Measurements from ENCODE around the gene PRCP.
"Not testable (repeated sequence)": the region's sequence is repeated elsewhere in the genome, so short reads cannot be mapped to it uniquely, and the experiment has no call there.

Gene PRCP

GRCh38 chr11:82900277-82901164, at the start of gene PRCP:
TSS of gene PRCP (minus strand) at chr11:82900430. CDS start at chr11:82900402, 28 bp downstream.
- peak; percentile 94 for DNase-seq

- DNase-seq = no peak
These were observed 49.1 kb upstream of the PRCP start for GRCh38 chr11:82949352-82949751.

- no peak for DNase-seq
These were observed 45.5 kb upstream of the PRCP start for GRCh38 chr11:82945682-82946081.

GRCh38 chr11:82945041-82945440, 44.8 kb upstream of the PRCP start:
- DNase-seq = not testable (repeated sequence)

- DNase-seq = no peak
These were observed 44.0 kb upstream of the PRCP start for GRCh38 chr11:82944198-82944597.

- not testable (repeated sequence) for DNase-seq
These were observed 43.2 kb upstream of the PRCP start for GRCh38 chr11:82943430-82943829.

DNA sequence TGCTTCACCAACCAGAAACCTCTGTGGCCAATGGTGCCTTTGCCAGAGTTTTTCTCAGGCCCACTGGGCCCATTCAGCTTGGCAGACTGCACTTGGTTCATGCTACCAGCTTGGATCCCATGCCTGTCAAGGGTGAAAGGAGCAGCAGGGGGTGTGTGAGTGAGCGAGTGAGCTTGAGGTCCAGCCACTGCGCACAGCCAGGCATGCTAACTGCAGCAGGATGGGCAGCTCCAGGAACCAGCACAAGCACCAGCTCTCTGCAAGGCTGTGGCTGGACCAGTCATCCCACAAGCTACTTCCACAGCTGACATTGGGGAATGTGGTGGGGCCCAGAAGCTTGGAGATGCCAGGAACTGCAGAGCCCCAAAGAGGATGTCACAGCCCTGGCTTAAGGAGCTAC, 42.1 kb upstream of the PRCP start:
- no peak for DNase-seq

DNA sequence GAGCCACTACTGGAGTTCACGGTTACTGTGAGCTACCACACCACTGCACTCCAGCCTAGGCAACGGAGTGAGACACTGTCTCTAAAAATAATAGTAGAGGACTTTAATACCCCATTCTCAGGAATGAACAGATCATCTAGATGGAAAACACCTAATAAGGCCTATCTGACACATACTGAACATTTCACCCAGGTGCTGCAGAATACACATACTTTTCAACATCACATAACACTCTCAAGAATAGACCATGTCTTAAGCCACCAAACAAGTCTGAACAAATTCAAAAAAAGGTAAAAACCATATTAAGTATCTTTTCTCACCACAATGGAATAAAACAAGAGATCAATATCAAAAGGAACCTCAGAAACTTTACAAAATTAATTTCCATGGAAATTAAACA, 39.2 kb upstream of the PRCP start:
- DNase-seq = no peak

- no peak for DNase-seq
These were observed 37.3 kb upstream of the PRCP start for GRCh38 chr11:82937554-82937953.

DNA sequence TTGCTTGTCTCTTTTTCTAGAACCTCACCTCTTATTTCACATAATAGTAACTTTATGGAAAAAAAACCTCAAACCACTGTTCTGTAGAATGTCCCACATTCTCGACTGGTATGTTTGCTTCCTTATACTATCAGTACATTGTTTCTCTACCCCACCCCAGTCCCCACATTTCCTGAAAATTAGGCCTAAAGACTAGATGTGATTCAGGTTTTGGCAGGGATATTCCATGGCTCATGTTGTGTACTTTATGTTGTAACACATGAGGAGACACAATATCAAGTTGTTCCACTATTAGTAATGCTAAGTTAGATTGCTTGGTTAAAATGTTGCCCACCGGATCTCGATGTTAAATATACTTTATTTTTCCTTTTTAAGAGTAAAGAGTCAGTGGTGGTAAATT, 36.0 kb upstream of the PRCP start:
- no peak for DNase-seq

DNA sequence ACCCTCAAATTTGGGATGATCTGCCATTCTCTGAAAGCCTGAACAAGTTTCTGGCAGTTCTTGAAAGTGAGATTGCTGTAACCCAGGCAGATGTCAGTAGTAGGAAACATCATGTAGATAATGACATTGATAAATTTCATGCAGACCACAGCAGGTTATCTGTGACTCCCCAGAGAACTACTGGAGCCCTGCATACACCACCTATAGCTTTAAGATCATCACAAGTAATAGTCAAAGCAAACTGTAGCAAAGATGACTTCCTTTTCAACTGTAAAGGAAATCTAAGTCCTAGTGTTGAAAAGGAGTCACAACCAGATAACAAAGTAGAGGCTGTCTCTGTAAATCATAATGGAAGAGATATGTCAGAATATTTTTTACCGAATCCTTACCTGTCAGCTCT, 32.3 kb upstream of the PRCP start:
- no peak for DNase-seq

- DNase-seq = no peak
These were observed 30.5 kb upstream of the PRCP start for GRCh38 chr11:82930734-82931133.

DNA sequence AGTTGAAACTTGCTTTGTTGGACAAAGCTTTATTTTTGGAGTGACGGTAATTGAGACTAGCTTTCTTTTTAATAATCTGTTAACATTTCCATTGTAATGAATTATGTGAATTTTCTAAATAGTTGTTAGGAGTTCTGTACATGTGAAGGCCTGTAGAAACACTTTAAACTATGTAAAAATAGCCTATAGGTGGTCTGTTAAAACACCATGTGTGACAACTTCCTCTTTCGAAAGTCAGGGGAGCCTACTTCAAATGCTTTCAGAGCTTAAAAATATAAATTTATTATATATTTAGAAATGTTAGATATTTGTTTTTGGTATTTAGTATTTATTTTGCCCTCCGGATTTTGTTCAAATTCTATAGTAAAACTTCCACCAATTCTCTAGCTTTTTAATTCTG, 30.0 kb upstream of the PRCP start:
- DNase-seq = no peak

DNA sequence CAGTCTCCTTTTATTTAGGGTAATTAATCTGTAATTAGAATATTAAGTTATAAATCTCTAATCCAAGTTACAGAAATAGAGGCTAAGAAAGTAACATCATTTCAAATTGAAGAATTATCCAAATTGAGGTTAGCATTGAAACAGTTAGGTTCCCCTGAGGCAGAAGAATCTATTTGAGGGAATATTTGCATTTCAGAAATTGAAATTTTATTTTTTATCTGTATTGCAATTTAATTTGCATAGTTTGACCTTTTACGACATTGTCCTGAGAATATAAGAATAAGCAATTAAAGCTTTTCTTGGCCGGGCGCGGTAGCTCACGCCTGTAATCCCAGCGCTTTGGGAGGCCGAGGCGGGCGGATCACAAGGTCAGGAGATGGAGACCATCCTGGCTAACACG, 28.9 kb upstream of the PRCP start:
- DNase-seq = no peak

- DNase-seq = peak; percentile 76
These were observed 27.1 kb upstream of the PRCP start for GRCh38 chr11:82927264-82927880.

DNA sequence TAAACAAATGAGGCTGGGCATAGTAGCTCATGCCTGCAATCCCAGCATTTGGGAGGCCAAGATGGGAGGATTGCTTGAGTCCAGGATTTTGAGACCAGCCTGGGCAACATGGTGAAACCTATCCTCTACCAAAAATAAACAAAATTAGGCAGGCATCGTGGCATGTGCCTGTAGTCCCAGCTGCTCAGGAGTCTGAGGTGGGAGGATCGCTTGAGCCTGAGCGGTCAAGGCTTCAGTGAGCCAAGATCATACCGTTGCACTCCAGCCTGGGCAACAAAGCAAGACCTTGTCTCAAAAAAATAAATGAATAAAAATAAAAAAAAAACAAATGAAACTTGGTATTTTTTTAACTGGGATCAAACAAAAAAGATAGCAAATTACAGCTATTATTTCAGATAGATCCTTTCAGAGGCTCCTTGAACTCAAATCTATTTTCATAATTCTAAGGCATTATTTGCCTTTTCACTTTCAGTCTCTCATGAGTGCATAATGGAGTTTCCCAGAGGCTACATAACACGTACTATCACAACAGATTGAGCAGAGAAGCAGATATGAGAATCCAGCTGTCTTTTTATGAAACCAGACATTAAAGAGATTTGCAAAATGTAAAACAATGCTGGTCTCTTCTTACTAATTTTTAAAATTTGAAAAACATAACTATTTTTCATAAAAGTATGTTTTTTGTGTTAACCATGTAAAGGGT, 24.4 kb upstream of the PRCP start:
- no peak for DNase-seq

DNA sequence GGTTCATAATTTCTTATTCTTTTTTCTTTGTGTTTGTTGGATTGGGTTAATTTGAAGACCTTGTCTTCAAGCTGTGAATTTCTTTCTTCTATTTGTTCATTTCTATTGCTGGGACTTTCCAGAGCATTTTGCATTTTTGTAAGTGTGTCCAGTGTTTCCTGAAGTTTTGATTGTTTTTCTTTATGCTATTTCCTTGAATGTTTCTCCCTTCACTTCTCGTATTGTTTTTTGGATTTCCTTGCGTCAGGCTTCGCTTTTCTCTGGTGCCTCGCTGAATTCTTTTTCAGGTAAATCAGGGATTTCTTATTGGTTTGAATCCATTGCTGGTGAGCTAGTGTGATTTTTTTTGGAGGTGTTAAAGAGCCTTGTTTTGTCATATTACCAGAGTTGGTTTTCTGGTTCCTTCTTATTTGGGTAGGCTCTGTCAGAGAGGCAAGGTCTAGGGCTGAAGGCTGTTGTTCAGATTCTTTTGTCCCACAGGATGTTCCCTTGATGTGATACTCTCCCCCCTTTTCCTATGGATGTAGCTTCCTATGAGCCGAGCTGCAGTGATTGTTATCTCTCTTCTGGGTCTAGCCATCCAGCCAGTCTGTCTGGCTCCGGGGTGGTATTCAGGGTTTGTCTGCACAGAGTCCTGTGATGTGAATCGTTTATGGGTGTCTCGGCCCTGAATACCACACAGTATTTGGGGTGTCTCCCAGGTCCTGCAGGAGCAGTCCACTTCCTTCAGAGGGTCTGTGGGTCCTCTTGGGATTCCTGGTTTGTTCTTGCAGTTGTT, 22.4 kb upstream of the PRCP start:
- not testable (repeated sequence) for DNase-seq

DNA sequence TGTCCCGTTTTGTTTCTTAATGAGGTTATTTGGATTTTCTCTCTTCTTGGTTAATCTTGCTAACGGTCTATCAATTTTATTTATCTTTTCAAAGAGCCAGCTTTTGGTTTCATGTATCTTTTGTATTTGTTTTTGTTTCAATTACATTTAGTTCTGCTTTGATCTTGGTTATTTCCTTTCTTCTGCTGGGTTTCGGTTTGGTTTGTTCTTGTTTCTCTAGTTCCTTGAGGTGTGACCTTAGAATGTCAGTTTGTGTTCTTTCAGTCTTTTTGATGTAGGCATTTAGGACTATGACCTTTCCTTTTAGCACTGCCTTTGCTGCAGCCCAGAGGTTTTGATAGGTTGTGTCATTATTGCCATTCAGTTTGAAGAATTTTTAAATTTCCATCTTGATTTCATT, 20.0 kb upstream of the PRCP start:
- DNase-seq = peak; percentile 48

DNA sequence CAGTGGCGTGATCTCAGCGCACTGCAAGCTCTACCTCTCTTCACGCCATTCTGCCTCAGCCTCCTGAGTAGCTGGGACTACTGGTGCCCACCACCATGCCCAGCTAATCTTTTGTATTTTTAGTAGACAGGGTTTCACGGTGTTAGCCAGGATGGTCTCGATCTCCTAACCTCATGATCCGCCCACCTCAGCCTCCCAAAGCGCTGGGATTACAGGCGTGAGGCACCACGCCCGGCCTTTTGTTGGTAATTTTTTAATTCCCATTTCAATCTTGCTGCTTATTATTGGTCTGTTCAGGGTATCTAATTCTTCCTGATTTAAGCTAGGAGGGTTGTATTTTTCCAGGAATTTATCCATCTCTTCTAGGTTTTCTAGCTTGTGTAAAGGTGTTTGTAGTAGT, 19.6 kb upstream of the PRCP start:
- not testable (repeated sequence) for DNase-seq

GRCh38 chr11:82909015-82909640, 8.9 kb upstream of the PRCP start:
- no peak for DNase-seq

- no peak for DNase-seq
These were observed 8.1 kb upstream of the PRCP start for GRCh38 chr11:82908311-82908710.

- no peak for DNase-seq
These were observed 7.1 kb upstream of the PRCP start for GRCh38 chr11:82907371-82907770.

DNA sequence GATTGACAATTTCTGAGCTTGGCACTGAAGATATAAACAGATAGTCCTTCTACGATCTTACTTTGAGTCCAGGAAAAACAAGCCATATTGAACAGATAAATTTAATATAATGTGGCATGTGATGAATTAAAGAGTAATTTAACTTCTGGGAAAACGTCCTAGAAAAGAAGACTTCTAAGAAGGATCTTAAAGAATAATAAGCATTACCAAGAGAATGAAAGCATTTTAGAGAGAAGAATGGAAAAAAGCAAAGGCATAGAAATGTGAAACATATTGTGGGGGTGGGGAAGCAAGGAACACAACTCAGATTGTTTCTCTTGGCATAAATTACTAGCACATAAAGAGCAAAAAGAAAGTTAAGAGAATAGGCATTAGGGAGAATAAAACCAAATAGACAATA, 6.7 kb upstream of the PRCP start:
- no peak for DNase-seq
